Stimulated activated CD8-positive, alpha-beta memory T cell treated with anti-CD3 and anti-CD28 coated beads, Interleukin-2, amount 100 ng/mL, for 1 hour (primary cell): ENCODE measurements around the gene IL34.
"Not testable (repeated sequence)": the region's sequence is repeated elsewhere in the genome, so short reads cannot be mapped to it uniquely, and the experiment has no call there.

Experiments
- DNase-seq, 2 donors: peaks; one replicate each; pipeline ENCODE4 v3.0.0-alpha.2; 2020; ENCODE audit warnings: low read depth in 2 of 2

The IL34 gene

DNA sequence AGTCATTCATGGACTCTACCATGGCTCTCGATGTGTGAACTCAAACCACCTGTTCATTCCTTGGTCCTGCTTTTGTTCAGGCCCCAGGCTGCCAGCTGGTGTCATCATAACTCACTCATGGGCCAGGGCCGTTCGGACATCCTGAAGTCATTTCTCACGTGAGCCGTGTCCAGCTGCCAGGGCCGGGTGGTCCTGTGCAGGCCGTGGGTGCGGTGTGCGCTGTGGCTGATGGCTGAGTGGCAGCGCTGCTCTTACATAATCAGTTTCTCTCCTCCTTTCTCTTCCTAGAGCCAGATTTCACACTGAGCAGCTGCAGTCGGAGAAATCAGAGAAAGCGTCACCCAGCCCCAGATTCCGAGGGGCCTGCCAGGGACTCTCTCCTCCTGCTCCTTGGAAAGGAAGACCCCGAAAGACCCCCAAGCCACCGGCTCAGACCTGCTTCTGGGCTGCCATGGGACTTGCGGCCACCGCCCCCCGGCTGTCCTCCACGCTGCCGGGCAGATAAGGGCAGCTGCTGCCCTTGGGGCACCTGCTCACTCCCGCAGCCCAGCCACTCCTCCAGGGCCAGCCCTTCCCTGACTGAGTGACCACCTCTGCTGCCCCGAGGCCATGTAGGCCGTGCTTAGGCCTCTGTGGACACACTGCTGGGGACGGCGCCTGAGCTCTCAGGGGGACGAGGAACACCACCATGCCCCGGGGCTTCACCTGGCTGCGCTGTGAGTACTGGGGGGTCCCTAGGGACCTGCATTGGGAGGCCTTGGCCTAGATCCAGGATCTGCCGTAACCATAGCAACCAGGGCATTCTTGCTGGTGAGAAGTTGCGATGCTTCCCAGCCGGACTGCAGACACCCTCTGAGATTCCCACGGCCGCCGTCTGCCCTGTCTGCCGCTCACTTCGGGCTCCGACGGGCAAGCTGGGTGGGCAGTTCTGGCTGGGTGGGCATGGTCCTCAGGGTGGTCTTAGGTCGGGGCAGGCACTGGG is at the start of gene IL34:
Gene IL34, plus strand, starts transcription at position 300 of the 982 bp plus-strand sequence. Its CDS starts 389 bp downstream, at position 689.
- DNase-seq, result no peak

DNA sequence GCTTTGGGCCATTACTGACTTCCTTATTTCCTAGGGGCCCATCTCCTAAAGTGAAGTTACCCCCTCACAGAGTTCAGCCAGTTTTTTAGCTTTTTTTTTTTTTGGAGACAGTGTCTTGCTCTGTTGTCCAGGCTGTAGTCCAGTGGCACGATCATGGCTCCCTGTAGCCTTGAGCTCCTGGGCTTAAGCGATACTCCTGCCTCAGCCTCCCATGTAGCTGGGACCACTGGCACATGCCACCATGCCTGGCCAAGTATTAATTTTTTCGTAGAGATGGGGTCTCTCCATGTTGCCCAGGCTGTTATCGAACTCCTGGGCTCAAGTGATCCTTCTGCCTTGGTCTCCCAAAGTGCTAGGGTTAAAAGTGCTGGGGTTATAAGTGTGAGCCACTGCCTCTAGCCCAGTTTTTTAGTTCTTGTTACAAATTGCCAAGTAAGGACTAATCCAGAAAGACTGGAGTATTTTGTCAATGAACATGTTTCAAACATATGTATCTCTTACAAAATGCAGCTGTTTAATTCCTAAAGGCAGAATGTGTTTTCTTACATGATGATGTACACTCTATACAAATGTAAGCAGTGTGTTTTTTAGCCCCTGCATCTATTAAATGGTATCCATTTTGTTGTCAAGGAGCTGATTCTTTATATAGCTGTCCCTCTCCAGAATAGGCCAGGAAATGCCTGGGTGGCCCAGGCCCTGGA is 49.1 kb upstream of the IL34 start:
- DNase-seq, result no peak

DNA sequence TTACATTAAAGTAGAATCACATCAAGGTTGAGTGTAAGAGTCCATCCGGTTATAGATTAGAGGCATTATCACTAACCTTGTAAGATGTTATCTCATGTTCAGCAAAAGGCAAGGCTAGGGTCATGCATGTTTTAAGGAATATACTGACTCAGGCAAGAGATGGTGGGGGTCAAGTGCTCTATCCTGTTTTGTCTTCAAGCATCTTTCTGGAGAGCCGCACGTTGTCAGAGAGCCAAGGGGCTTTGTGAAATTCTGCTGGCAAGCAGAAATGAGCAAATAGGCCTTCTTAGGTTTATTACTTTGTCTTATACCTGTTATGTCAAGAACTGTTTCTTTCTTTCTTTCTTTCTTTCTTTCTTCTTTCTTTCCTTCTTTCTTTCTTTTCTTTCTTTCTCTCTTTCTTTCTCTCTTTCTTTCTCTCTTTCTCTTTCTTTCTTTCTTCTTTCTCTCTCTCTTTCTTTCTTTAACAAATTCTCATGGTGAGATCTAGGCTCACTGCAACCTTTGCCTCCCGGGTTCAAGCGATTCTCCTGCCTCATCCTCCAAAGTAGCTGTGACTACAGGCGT is 47.3 kb upstream of the IL34 start:
- no peak for DNase-seq

DNA sequence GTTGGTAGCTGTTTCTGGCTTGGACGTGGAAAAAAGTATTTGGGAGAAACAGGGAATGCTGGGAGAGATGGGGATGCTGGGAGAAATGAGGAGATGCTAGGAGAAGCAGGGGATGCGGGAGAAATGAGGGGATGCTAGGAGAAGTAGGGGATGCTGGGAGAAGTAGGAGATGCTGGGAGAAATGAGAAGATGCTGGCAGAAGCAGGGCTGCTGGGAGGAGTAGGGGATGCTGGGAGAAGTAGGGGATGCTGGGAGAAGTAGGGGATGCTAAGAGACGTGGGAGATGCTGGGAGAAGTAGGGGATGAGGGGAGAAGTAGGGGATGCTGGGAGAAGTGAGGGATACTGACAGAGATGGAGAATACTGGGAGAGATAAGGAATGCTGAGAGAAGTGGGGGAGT is 45.6 kb upstream of the IL34 start:
- DNase-seq, result no peak

DNA sequence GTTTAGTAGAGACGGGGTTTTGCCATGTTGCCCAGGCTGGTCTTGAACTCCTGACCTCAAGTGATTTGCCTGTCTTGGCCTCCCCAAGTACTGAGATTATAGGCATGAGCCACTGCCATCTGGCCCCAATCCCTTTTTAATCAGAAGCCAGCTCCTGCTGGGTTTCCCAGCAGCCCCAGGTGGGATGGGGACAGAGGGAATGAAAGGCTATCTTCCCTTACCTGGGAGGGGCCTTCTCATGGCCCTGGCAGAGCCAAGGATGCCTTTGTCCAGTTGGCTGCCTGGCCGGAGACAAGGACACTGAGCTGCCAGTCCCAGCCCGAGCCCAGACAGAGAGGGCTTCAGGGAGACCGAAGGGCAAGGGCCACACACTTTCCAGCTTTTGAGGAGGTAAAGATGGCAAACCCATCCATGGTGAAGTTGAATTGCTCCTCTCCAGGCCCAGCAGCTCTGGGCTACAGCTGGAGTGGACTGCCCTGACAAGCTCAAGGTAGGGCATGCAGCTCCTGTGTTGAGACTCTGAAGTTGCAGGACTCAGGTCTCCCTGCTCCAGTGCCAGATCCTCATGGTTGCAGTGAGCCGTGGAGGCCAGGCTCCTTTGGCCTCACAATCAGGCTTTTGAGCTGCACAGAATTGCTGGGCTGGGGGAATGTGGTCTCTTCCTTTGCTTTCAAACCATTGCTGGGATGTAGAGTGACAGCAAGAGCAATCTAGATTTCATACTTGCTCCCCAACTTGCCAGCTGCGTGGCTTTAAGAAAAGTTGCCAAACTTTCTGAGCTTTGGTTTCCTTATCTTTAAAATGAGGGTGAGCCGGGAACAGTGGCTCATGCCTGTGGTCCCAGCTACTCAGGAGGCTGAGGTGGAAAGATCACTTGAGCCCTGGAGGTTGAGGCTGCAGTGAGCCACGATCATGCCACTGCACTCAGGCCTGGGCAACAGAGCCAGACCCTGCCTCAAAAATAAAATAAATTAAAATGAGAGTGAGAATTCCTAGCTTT is 44.5 kb upstream of the IL34 start:
- no peak for DNase-seq

DNA sequence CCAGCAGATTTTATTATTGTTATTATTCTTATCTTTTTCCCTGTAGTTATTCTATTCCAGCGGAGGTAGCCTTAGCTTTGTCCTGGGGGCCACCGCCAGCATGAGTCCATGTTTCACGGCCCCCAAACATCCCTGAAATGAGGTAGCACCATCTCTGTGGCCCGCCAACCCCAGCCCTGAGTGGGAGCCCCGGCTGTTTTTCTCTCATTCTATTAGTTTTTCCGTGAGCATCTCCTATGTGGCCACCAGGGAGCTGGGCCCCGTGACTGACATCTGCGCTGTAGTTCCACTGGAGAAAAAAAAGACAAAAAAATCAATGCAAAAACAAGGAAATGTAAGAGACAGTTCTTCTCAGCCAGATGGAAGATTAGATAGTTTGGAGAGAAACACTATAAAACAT is 43.5 kb upstream of the IL34 start:
- no peak for DNase-seq

DNA sequence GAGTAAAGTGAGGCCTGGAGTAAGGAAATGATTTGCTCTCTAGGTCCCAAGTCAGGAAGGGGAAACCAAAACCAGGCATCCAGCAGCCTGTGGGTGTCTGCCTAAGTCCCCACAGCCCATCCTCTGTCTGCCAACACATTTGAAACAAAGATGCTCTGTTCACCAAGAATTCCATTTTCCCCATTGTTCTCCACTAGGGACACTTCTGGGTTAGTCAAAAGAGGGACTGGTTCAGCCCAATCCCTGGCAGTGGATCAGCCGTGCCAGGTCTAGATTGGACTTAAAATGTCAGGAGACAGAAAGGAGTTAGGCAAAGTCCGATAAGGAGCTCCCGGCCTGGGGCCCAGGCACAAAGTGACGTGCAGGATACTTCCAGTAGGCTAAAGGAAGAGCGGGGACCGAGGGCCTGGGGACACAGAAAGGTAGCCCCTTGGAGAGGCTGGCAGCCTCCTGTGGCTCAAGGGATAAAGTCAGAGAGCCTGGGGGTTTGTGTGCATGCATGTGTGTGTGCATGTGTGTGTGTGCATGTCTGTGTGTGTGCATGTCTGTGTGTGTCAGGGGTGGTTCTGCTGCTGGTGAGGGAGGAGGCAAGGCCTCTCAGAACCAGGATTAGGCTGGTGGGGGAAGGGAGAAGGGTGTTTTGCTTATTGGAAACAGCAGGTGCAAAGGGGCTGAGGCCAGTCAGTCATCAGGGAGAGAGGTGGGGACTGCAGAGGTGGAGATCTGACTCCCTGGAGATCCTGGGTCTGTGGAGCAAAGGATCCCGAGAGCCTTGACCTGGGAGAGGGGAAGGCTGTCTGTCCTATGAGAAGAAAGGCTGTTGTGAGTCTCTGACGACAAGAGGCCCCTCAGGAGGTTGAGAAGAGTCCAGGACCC is 41.7 kb upstream of the IL34 start:
- DNase-seq, result no peak

DNA sequence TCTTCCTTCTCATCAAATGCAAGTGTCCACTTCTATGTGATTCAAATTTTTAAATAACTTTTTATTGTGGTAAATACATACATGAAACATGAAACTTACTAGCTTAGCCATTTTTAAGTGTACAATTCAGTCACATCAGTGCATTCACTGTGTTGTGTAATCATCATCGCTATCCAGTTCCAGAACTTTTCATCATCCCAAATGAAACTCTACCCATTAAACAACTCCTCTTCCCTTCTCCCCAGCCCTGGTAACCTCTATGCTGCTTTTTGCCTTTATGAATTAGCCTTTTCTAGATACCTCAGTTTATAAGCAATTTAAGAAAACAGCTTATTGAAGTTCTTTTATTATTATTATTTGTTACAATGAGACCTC is 41.1 kb upstream of the IL34 start:
- DNase-seq, result no peak

DNA sequence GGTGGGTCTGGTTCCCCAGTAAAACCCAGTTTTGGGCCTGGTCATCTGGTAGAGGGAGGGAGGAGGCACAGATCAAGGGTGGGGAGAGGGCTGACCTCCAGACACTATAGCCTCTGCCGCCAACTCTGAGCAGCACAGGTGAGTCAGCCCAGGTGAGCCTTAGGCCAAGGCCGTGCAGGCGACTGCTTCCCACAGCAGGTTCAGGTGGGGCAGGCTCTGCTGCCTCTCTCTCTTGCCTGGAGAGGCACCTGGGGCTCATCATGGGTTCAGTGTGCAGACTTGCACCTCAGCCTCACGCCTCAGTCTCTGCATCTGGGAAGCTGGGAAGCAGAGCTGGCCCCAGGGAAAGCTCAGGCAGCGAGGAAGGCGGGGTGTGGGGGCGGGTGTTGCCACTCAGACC is 37.8 kb upstream of the IL34 start:
- no peak for DNase-seq

DNA sequence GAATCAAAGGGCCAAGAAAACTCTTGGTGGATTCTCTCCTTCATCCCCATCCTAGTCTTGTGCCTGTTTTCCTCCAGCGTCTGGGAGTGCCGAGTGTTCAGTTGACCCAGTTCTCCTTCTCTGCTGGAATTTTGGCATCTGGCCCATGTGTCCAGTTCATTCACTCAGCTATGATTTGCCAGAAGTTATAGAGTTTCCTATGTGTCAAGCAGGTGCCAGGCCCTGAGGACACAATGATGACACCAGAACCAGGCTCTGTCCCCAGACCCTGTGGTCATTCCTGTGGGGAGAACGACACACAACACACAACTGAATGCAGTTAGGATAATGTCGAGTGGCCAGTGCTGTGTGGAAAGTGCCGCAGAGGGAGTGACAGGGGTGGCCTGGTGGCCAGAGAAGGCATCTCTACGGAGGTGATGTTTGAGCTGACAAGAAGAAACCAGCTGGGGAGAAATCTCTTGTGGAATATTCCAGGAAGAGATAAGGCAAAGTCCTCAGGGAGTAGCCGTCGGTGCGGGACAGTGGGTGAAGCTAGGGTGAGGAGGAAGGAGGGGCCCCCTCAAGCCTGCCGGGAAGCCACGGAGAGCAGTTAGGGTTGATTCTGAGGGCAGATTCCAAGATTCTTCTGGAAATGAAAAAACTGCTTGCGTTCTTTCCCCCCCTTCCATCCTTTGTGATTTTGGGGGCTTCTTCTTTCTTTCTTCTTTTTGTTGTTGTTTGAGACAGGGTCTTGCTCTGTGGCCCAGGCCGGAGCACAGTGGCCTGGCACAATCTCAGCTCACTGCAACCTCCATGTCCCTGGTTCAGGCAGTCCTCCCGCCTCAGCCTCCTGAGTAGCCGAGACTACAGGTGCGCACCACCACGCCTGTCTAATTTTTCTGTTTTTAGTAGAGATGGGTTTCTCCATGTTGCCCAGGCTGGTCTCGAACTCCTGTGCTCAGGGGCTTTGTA is 35.8 kb upstream of the IL34 start:
- no peak for DNase-seq

DNA sequence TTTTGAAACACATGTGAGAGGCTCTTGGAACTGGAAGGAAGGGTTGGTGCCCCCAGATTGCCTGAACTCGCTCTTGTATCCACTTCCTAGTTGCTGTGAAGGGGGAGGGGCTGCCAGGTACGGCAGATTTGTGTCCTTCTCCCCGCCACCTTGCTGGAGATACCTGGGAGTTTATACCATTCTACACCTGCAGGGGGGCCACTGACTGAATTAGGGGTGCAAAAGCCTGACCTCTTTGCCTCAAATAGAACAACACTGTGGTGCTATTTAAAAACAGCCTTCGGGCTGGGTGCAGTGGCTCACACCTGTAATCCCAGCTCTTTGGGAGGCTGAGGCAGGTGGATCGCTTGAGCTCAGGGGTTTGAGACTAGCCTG is 35.1 kb upstream of the IL34 start:
- no peak for DNase-seq

DNA sequence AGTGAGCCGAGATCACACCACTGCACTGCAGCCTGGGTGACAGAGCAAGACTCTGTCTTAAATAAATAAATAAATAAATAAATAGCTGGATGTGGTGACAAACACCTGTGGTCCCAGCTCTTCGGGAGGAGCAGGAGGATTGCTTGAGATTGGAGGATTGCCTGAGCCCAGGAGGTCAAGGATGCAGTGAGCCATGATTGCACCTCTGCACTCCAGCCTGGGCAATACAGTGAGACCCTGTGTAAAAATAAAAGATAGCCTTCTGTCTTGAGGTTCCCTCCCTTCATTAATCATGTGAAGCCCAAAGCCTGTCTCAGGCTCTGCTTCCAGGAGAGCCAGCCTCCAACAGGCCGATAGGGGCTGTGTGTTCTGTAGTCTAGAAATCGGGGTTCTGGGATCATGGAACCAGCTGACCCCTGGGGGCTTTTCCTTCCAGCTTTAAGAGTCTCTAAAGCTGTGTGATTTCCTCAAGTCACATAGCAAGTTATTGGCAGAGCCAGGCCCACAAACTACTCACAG is 34.5 kb upstream of the IL34 start:
- no peak for DNase-seq

DNA sequence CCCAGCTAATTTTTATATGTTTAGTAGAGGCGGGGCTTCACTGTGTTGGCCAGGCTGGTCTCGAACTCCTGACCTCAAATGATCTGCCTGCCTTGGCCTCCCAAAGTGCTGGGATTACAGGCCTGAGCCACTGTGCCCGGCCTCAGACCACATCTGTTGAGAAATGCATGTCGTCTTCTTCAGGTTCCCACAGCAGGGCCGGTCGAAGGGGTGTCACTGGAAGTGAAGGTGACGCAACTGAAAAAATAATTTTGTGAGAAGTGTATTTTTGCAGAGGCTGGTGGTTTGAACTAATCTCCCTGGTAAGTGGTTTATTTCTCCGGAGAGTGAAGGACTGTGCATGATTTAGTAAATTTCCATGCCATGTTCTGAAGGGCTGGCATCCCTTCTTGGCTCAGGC is 33.4 kb upstream of the IL34 start:
- no peak for DNase-seq

DNA sequence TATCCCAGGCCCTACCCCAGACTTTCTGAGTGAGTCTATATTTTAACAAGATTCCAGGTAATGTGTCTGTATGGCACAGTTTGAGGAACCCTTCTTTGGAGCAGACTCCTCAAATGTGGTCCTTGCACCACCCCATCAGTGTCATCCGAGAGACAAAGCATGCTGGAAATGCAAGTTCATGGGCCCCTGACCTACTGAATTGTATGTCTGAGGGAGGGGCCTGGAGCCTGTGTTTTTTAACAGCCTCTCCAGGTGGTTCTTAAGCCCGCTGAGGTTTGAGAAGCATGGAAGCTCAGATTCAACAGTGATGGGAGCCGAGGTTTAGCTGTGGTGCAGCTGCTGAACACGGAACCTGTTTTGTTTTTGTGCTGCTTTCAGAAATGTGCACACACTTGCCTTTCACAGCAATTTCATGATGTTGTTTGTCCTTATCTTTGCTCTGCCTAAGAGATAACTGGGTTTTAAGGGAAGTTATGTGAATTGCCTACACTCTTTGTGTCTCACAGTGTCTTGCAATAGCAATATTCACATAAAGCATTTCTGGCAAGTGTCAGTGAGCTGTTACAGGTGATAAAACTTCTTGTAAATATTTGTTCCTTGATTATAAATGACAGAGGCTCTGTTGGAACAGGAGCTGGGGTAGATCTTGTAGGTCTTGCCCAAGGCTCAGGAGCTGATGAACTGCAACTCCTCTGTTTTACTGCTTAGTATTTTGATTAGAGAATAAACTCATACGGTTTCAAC is 32.0 kb upstream of the IL34 start:
- DNase-seq, result no peak

DNA sequence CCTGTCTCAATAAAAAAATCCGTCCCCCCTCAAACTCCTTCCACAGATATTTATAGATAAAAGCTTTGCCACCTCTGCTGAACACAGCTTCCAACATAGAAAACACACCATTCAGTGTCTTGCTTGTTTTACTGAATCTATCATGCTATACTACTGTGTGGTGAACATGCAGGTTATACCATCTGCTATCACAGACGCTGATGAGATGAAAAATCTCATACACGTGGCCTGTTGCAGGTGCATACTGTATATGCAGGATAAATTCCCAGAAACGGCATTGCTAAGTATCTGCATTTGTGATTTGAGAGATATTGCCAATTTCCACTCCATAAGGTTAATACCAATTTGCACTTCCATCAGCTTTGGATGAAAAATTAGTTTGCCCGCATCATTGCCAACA is 30.4 kb upstream of the IL34 start:
- no peak for DNase-seq

DNA sequence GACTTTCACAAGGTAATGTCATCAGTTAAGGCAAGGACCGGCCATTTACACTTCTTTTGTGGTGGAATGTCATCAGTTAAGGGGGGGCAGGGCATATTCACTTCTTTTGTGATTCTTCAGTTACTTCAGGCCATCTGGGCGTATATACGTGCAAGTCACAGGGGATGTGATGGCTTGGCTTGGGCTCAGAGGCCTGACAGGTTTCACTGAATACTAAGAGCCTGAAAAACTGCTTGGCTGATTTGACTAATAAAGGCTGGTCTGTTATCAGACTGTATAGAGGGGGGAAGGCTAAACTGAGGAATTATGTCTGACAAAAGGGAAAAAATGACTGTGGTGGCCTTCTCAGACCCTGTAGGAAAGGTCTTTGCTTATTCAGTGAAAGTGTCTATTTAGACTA is 24.5 kb upstream of the IL34 start:
- DNase-seq, result not testable (repeated sequence)

DNA sequence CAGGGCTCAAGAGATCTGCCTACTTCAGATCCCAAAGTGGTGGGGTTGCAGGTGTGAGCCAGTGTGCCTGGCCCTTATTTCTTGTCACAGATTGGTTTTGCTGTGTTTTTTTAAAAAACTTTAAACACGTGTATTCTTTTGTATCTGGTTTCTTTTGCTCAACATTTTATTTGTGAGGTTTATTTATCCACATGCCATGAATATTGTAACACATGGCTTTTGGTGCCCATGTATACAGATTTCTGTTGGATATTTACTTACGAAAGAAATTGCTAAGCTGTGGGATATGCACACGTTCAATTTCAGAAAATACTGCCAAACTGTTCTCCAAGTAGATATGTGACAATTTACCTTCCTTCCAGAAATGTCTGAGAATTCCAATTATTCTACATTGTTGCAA is 18.7 kb upstream of the IL34 start:
- no peak for DNase-seq

DNA sequence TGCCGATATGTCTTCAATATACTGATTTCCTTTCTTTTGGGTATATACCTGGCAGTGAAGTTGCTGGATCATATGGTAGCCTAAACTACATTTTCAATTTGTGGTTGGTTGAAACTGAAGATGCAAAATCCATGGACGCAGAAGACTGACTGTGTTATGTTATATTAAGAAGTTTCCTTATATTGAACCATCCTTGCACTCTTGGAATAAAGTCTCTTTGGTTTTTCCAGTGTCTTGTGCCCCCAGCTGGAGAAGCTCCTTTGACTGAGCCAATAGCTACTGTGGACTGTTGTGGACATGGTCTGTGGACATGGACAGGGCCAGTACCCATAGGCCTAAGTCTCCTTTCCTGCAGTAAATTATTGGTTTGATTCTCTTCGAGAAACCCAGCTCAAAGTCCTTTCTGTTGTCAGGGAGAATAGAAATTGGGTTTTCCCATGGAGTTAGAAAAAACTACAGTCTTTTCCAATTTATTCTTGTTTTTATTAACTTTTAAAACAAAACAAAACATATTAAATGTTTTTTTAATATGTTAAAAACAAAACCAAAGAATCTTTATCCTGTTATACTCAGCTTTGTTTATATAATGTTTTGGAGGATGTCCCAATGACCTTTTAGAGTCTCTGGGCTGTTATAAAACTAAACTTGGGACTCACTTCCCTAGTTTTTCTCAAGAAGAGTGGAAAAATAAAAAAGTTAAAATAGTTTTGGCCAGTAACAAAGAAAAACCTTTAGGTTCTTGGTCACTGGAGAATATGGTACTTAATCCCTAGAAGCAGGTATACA is 15.2 kb upstream of the IL34 start:
- no peak for DNase-seq
